Measurements from ENCODE around the gene PLCB4. TPM values are rescaled to one million over a fixed set of nuclear protein-coding genes. Genes with fewer than 3 reads are reported as not detected.

PLCB4 gene
- 3.5 TPM for polyA plus RNA-seq (2013, experiment 1 of 2)
- polyA plus RNA-seq (2013, experiment 2 of 2), result 3.8 TPM

DNA sequence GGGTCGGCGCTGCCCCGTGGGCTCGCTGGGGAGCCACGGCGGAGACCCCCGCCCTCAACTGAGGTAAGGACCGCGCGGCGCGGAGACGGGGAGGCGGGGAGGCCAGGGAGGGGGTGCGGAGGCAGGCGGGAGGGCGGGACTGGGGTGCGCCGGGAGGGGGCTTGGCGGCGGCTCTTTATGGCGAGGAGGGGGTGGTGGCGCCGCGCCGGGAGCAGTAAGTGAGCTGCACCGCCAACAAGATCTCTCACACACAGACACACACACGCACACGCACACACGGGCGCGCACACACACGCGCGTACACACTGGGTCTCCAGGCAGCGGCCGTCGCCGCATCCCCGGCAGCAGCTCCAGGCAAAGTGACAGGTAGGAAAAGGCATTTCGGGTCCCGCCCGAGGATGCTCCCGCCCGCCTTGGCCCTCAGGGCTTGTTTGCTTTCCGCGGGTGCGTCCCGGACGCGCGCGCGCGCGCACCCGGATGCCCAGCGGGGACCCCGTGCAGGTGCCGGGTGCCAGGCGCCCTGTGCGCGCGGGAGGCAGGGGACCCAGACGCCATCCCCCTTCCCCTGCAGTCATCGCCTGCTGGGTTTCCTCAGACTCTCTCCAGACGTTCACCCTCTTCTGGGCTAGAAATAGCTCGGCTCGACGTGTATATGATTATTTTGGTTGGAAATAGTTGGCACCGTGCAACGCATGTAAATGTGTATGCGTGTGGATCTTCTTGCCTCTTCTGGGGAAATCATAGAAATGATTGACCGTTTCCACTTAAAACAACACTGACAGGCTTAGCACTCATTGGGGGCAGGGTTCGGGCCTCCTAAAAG, at the start of gene PLCB4:
Gene PLCB4, plus strand, starts transcription at position 247 of the 823 bp plus-strand sequence. CDS start 238,728 bp downstream, outside the sequence.
- no peaks in the 10 kb centered on the region for H3K79me1 ChIP-seq (replicated peaks; ENCODE audit: low read length, poor library complexity, severe bottlenecking)
- H2AK5ac ChIP-seq (ENCODE audit: low read length, severe bottlenecking), result peak within 1 kb of the TSS; percentile 90
- H2AFZ ChIP-seq (ENCODE audit: low read depth, low read length), result peak within 1 kb of the TSS; percentile 99
- H3K4me3 ChIP-seq (ENCODE audit: insufficient read depth in 1 of 2, low read depth in 1 of 2, low read length in 2 of 2), result peak within 1 kb of the TSS; percentile 87 to 96
- peak within 1 kb of the TSS; percentile 37 to 94 for H3K18ac ChIP-seq (ENCODE audit: low read depth in 1 of 2, low read length in 2 of 2)
- peaks cover 0 to 5% of the 10 kb centered on the region in 2 experiments for H3K27me3 ChIP-seq (ENCODE audit: control insufficient read depth in 1 of 2, insufficient read depth in 1 of 2, low read length in 2 of 2)
- WGBS, result under 1% methylated on average over 41 of the region's 75 CpGs
- peak within 1 kb of the TSS; percentile 94 for H2BK120ac ChIP-seq (ENCODE audit: low read depth, low read length)
- no peaks in the 10 kb centered on the region for H3K9me3 ChIP-seq (ENCODE audit: control insufficient read depth, low read length)
- peak within 1 kb of the TSS; percentile 95 for H2BK5ac ChIP-seq (ENCODE audit: low read depth, low read length, poor library complexity, severe bottlenecking)
- H3K4me2 ChIP-seq (ENCODE audit: low read length, poor library complexity, severe bottlenecking), result peak within 1 kb of the TSS; percentile 93
- peaks cover 10% of the 10 kb centered on the region for H3K4me1 ChIP-seq (ENCODE audit: control insufficient read depth, insufficient read depth, low read depth, low read length)
- peak within 1 kb of the TSS; percentile 81 to 86 for H3K4ac ChIP-seq (ENCODE audit: low read depth in 1 of 2, low read length in 2 of 2)
- no peaks in the 10 kb centered on the region for H3K36me3 ChIP-seq (ENCODE audit: control insufficient read depth in 1 of 2, insufficient read depth in 2 of 2, low read depth in 1 of 2, low read length in 2 of 2)
- peak within 1 kb of the TSS; percentile 64 to 89 for H2BK12ac ChIP-seq (ENCODE audit: low read length in 2 of 2)
- peak within 1 kb of the TSS in 1 of 2 experiments; percentile 83 for H3K14ac ChIP-seq (ENCODE audit: low read length in 2 of 2)
- H3K23ac ChIP-seq (ENCODE audit: low read length in 2 of 2), result peak within 1 kb of the TSS; percentile 90 to 98
- H3K27ac ChIP-seq (ENCODE audit: low read length, poor library complexity, severe bottlenecking), result peak within 1 kb of the TSS; percentile 98
- peak within 1 kb of the TSS; percentile 70 for H4K8ac ChIP-seq (ENCODE audit: low read length)
- peak; percentile 52 for DNase-seq
- peak within 1 kb of the TSS; percentile 96 for H2BK15ac ChIP-seq (ENCODE audit: low read depth, poor library complexity, severe bottlenecking)
- H4K91ac ChIP-seq (ENCODE audit: low read length), result peak within 1 kb of the TSS; percentile 89
- peak within 1 kb of the TSS; percentile 66 for H3K9ac ChIP-seq (ENCODE audit: low read length)

DNA sequence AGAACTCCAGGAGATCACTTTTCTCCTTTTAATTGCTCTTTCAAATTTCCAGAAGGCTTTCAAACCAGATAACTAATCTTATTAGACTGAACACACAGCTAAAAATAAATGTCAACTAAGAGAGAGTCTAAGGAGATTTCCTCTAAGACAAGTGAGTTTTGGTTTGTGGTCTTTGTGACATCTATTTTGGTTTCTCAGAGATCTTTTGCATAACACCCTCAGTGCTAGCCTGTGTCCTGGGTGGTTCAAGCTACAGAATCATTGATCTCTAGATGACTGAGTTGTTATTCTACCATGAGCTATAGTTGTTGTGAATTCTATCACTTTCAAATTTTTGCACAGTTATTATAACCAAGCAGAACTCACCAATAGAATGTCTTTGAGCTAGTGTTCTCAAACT, 49.1 kb upstream of the PLCB4 start:
- no peak overlapping the region for H3K4ac ChIP-seq (ENCODE audit: low read depth in 1 of 2, low read length in 2 of 2)

DNA sequence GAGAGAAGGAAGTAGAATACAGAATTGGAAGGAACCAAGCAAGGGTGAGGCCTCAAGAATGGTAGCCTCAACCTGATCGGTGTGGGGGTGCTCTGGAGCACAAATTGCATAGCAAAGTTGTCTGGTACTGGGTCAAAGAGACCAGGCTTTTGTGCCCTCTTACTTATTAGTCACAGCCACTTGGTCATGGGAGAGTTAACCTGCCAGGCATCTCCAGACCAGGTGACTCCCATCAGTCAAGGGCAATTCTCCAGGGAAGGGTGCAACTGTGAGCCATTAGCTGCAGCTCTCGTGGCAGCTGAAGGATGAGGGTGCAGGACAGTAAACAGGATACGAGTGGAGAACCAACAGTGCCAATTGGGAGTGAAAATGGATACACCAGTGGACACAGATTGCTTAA, 47.7 kb upstream of the PLCB4 start:
- no peak overlapping the region for H2BK12ac ChIP-seq (ENCODE audit: low read length in 2 of 2)
- H3K4me1 ChIP-seq (ENCODE audit: control insufficient read depth, insufficient read depth, low read depth, low read length), result peaks cover 2% of the 10 kb centered on the region
- H3K36me3 ChIP-seq (ENCODE audit: control insufficient read depth in 1 of 2, insufficient read depth in 2 of 2, low read depth in 1 of 2, low read length in 2 of 2), result no peaks in the 10 kb centered on the region
- H2AFZ ChIP-seq (ENCODE audit: low read depth, low read length), result no peak overlapping the region
- H3K4ac ChIP-seq (ENCODE audit: low read depth in 1 of 2, low read length in 2 of 2), result no peak overlapping the region
- H3K23ac ChIP-seq (ENCODE audit: low read length in 2 of 2), result no peak overlapping the region
- H3K4me2 ChIP-seq (ENCODE audit: low read length, poor library complexity, severe bottlenecking), result no peak overlapping the region
- no peaks in the 10 kb centered on the region for H3K27me3 ChIP-seq (ENCODE audit: control insufficient read depth in 1 of 2, insufficient read depth in 1 of 2, low read length in 2 of 2)
- DNase-seq, result no peak
- H4K8ac ChIP-seq (ENCODE audit: low read length), result no peak overlapping the region
- H2AK5ac ChIP-seq (ENCODE audit: low read length, severe bottlenecking), result peak overlapping the region; percentile 53
- no peak overlapping the region for H3K18ac ChIP-seq (ENCODE audit: low read depth in 1 of 2, low read length in 2 of 2)
- H4K91ac ChIP-seq (ENCODE audit: low read length), result no peak overlapping the region
- no peaks in the 10 kb centered on the region for H3K9me3 ChIP-seq (ENCODE audit: control insufficient read depth, low read length)
- 86% methylated on average over 3 of the region's 3 CpGs for WGBS
- H2BK15ac ChIP-seq (ENCODE audit: low read depth, poor library complexity, severe bottlenecking), result no peak overlapping the region
- no peak overlapping the region for H3K9ac ChIP-seq (ENCODE audit: low read length)
- peak overlapping the region in 1 of 2 experiments; percentile 11 for H3K14ac ChIP-seq (ENCODE audit: low read length in 2 of 2)
- H3K27ac ChIP-seq (ENCODE audit: low read length, poor library complexity, severe bottlenecking), result no peak overlapping the region
- no peak overlapping the region for H3K4me3 ChIP-seq (ENCODE audit: insufficient read depth in 1 of 2, low read depth in 1 of 2, low read length in 2 of 2)
- H2BK120ac ChIP-seq (ENCODE audit: low read depth, low read length), result no peak overlapping the region
- no peak overlapping the region for H2BK5ac ChIP-seq (ENCODE audit: low read depth, low read length, poor library complexity, severe bottlenecking)
- H3K79me1 ChIP-seq (replicated peaks; ENCODE audit: low read length, poor library complexity, severe bottlenecking), result no peaks in the 10 kb centered on the region

More for the DNA sequence above, 49.1 kb upstream of the PLCB4 start:
- H2BK5ac ChIP-seq (ENCODE audit: low read depth, low read length, poor library complexity, severe bottlenecking), result no peak overlapping the region
- DNase-seq, result no peak
- H3K27ac ChIP-seq (ENCODE audit: low read length, poor library complexity, severe bottlenecking), result no peak overlapping the region
- no peak overlapping the region for H2AFZ ChIP-seq (ENCODE audit: low read depth, low read length)
- no peak overlapping the region for H4K8ac ChIP-seq (ENCODE audit: low read length)
- no peak overlapping the region for H3K4me3 ChIP-seq (ENCODE audit: insufficient read depth in 1 of 2, low read depth in 1 of 2, low read length in 2 of 2)
- no peak overlapping the region for H3K4me2 ChIP-seq (ENCODE audit: low read length, poor library complexity, severe bottlenecking)
- no peaks in the 10 kb centered on the region for H3K79me1 ChIP-seq (replicated peaks; ENCODE audit: low read length, poor library complexity, severe bottlenecking)
- H3K27me3 ChIP-seq (ENCODE audit: control insufficient read depth in 1 of 2, insufficient read depth in 1 of 2, low read length in 2 of 2), result no peaks in the 10 kb centered on the region
- H2AK5ac ChIP-seq (ENCODE audit: low read length, severe bottlenecking), result no peak overlapping the region
- H4K91ac ChIP-seq (ENCODE audit: low read length), result no peak overlapping the region
- peaks cover 2% of the 10 kb centered on the region for H3K4me1 ChIP-seq (ENCODE audit: control insufficient read depth, insufficient read depth, low read depth, low read length)
- no peak overlapping the region for H2BK12ac ChIP-seq (ENCODE audit: low read length in 2 of 2)
- H3K23ac ChIP-seq (ENCODE audit: low read length in 2 of 2), result no peak overlapping the region
- H3K18ac ChIP-seq (ENCODE audit: low read depth in 1 of 2, low read length in 2 of 2), result no peak overlapping the region
- no peak overlapping the region for H3K9ac ChIP-seq (ENCODE audit: low read length)
- H3K36me3 ChIP-seq (ENCODE audit: control insufficient read depth in 1 of 2, insufficient read depth in 2 of 2, low read depth in 1 of 2, low read length in 2 of 2), result no peaks in the 10 kb centered on the region
- H2BK120ac ChIP-seq (ENCODE audit: low read depth, low read length), result no peak overlapping the region
- H2BK15ac ChIP-seq (ENCODE audit: low read depth, poor library complexity, severe bottlenecking), result no peak overlapping the region
- no peak overlapping the region for H3K14ac ChIP-seq (ENCODE audit: low read length in 2 of 2)
- no peaks in the 10 kb centered on the region for H3K9me3 ChIP-seq (ENCODE audit: control insufficient read depth, low read length)

DNA sequence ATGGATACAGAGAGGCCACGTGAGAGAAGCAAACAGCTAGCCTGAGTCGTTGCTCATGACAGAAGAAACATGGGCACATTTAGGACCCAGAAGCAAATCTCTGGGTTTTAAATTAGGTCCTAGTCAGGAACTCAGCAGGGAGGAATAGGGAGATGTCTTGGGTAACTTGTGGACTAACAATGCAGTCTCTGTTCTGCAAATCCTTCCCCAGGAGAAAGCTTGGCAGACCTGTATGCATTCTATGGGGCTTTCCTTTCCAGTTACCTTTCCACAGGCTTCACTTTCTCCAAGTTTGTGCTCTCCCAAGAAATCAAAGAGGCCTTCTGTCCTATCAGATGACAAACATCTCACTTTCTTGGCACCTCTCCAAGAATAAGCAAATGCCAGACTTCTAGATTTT, 47.2 kb upstream of the PLCB4 start:
- no peak for DNase-seq
- no peaks in the 10 kb centered on the region for H3K36me3 ChIP-seq (ENCODE audit: control insufficient read depth in 1 of 2, insufficient read depth in 2 of 2, low read depth in 1 of 2, low read length in 2 of 2)
- H2BK120ac ChIP-seq (ENCODE audit: low read depth, low read length), result no peak overlapping the region
- H3K4me2 ChIP-seq (ENCODE audit: low read length, poor library complexity, severe bottlenecking), result no peak overlapping the region
- no peak overlapping the region for H3K14ac ChIP-seq (ENCODE audit: low read length in 2 of 2)
- WGBS, result 16% methylated on average over 2 of the region's 2 CpGs
- H3K23ac ChIP-seq (ENCODE audit: low read length in 2 of 2), result no peak overlapping the region
- H2AFZ ChIP-seq (ENCODE audit: low read depth, low read length), result no peak overlapping the region
- H4K8ac ChIP-seq (ENCODE audit: low read length), result no peak overlapping the region
- no peaks in the 10 kb centered on the region for H3K27me3 ChIP-seq (ENCODE audit: control insufficient read depth in 1 of 2, insufficient read depth in 1 of 2, low read length in 2 of 2)
- H3K4me3 ChIP-seq (ENCODE audit: insufficient read depth in 1 of 2, low read depth in 1 of 2, low read length in 2 of 2), result no peak overlapping the region
- no peak overlapping the region for H4K91ac ChIP-seq (ENCODE audit: low read length)
- H3K4me1 ChIP-seq (ENCODE audit: control insufficient read depth, insufficient read depth, low read depth, low read length), result peaks cover 2% of the 10 kb centered on the region
- no peak overlapping the region for H3K18ac ChIP-seq (ENCODE audit: low read depth in 1 of 2, low read length in 2 of 2)
- no peak overlapping the region for H3K9ac ChIP-seq (ENCODE audit: low read length)
- peak overlapping the region; percentile 53 for H2AK5ac ChIP-seq (ENCODE audit: low read length, severe bottlenecking)
- no peak overlapping the region for H2BK12ac ChIP-seq (ENCODE audit: low read length in 2 of 2)
- no peak overlapping the region for H2BK15ac ChIP-seq (ENCODE audit: low read depth, poor library complexity, severe bottlenecking)
- H2BK5ac ChIP-seq (ENCODE audit: low read depth, low read length, poor library complexity, severe bottlenecking), result no peak overlapping the region
- peak overlapping the region; percentile 6 for H3K27ac ChIP-seq (ENCODE audit: low read length, poor library complexity, severe bottlenecking)
- H3K4ac ChIP-seq (ENCODE audit: low read depth in 1 of 2, low read length in 2 of 2), result no peak overlapping the region
- no peaks in the 10 kb centered on the region for H3K9me3 ChIP-seq (ENCODE audit: control insufficient read depth, low read length)
- H3K79me1 ChIP-seq (replicated peaks; ENCODE audit: low read length, poor library complexity, severe bottlenecking), result no peaks in the 10 kb centered on the region
